HEK293T (cell line): ENCODE measurements around the gene ANAPC16.

Source experiments
- CTCF ChIA-PET: fragments of 350-600 bp; formaldehyde crosslinking; extraction: SDS; loops from one replicate; lab custom pipeline; 2021; ENCODE audit warnings: antibody characterized with exemption, inconsistent platforms; lab: Yijun Ruan, JAX
- POLR2A ChIA-PET: fragments of 350-600 bp; formaldehyde crosslinking; extraction: SDS; loops from one replicate; lab custom pipeline; 2020; ENCODE audit warnings: antibody characterized with exemption, inconsistent platforms; lab: Yijun Ruan, JAX
- DNase-seq: peaks from one replicate; pipeline ENCODE4 v3.0.0; 2012; ENCODE audit warnings: mixed read lengths; ENCODE audit errors: extremely low spot score
- ARNT ChIP-seq: fragments of 450-650 bp; IDR thresholded peaks from 2 replicates; pipeline ENCODE4 v1.6.1; 2017; ENCODE audit warnings: mild to moderate bottlenecking
- BHLHE40 ChIP-seq: fragments of 450-650 bp; IDR thresholded peaks from 2 replicates; pipeline ENCODE4 v1.6.1; 2016; ENCODE audit warnings: mild to moderate bottlenecking, moderate library complexity, borderline replicate concordance
- CTBP1 ChIP-seq: fragments of 450-650 bp; IDR thresholded peaks from 2 replicates; pipeline ENCODE4 v1.6.1; 2016; ENCODE audit warnings: borderline replicate concordance
- FOXA1 ChIP-seq: fragments of 450-650 bp; IDR thresholded peaks from 2 replicates; pipeline ENCODE4 v1.6.1; 2016; ENCODE audit warnings: mild to moderate bottlenecking
- FOXK2 ChIP-seq: fragments of 450-650 bp; IDR thresholded peaks from 2 replicates; pipeline ENCODE4 v1.6.1; 2016; ENCODE audit warnings: mild to moderate bottlenecking
- FOXM1 ChIP-seq: fragments of 450-650 bp; IDR thresholded peaks from 2 replicates; pipeline ENCODE4 v1.6.1; 2017; ENCODE audit warnings: mild to moderate bottlenecking, borderline replicate concordance
- HDGF ChIP-seq: fragments of 450-650 bp; IDR thresholded peaks from 2 replicates; pipeline ENCODE4 v1.6.1; 2017; ENCODE audit warnings: antibody characterized with exemption, borderline replicate concordance
- L3MBTL2 ChIP-seq: fragments of 450-650 bp; conservative IDR thresholded peaks from 2 replicates; pipeline ENCODE4 v1.6.1; 2016; ENCODE audit warnings: mild to moderate bottlenecking
- LEF1 ChIP-seq: fragments of 450-650 bp; IDR thresholded peaks from 2 replicates; pipeline ENCODE4 v1.6.1; 2017; ENCODE audit warnings: mild to moderate bottlenecking, borderline replicate concordance
- NFRKB ChIP-seq: fragments of 450-650 bp; IDR thresholded peaks from 2 replicates; pipeline ENCODE4 v1.6.1; 2016; ENCODE audit warnings: mild to moderate bottlenecking, moderate library complexity
- SP1 ChIP-seq: fragments of 450-650 bp; IDR thresholded peaks from 2 replicates; pipeline ENCODE4 v1.6.1; 2017
- SUZ12 ChIP-seq: fragments of 450-650 bp; IDR thresholded peaks from 2 replicates; pipeline ENCODE4 v1.6.1; 2016; ENCODE audit warnings: mild to moderate bottlenecking
- TARDBP ChIP-seq: fragments of 450-650 bp; IDR thresholded peaks from 2 replicates; pipeline ENCODE4 v1.6.1; 2016
- ZNF384 ChIP-seq: fragments of 450-650 bp; IDR thresholded peaks from 2 replicates; pipeline ENCODE4 v1.6.1; 2016
- TF ChIP-seq, protein P1 (sequence below): fragments of 450-650 bp; IDR thresholded peaks from 2 replicates; pipeline ENCODE4 v1.6.1; 2016

ANAPC16 gene

DNA sequence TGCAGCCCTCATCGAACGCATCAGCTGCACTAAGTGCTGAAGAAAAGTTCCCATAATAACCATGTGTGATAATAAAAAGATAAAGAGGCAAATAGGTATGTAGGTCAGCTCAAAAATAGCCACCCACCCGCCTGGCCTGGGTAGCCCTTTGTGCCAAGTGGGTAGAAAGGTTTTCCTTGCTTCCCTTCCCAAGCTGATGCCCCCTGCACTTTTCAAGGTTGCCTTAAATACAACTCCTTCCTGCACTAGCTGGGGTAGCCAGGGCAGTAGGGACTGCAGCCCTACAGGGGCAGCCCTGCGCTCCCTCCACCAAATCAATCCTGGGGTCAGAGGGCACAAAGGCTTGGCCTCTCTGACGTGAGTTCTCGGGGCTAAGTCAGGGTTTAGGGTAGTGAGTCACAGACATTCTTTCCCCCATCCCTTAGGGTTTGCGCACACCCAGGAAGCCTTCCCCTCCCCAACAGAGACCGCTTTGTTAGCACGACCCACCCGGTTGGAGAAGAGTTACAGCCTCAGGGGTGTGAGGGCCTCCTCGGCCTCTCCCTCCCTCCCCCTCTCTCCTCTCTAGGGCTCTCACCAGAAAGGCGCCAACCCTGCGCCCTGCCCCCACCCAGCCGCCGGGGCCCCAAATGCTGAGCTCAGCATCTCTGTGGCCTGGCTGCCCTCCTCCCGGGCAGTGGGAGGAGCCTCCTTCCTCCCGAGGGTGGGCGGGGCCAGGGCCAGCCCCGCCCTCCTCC, 44.6 kb downstream of the ANAPC16 start:
- TF ChIP-seq SP1 (no peak; the same call in 1 of the 2 replicates), HDGF (0 out of 2 replicates have a peak, but pooled peaks have one; percentile 12), TARDBP (no peak), ARNT (no peak)
- TF ChIP-seq, protein P1, sequence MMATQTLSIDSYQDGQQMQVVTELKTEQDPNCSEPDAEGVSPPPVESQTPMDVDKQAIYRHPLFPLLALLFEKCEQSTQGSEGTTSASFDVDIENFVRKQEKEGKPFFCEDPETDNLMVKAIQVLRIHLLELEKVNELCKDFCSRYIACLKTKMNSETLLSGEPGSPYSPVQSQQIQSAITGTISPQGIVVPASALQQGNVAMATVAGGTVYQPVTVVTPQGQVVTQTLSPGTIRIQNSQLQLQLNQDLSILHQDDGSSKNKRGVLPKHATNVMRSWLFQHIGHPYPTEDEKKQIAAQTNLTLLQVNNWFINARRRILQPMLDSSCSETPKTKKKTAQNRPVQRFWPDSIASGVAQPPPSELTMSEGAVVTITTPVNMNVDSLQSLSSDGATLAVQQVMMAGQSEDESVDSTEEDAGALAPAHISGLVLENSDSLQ: no peak
- peak; percentile 96 for DNase-seq
- POLR2A ChIA-PET: interaction anchor here (0.6 to 12.3 kb wide), 18 partner anchors 8 to 344 kb away, joined by 3 to 317 read pairs (median 4); partner anchors contain the start of genes ANAPC16, ASCC1 and DDIT4
- CTCF ChIA-PET: interaction anchor here (0.6 to 1.0 kb wide), 4 partner anchors 15 to 83 kb away, joined by 3 to 5 read pairs (median 3); no protein-coding TSS in a partner anchor

DNA sequence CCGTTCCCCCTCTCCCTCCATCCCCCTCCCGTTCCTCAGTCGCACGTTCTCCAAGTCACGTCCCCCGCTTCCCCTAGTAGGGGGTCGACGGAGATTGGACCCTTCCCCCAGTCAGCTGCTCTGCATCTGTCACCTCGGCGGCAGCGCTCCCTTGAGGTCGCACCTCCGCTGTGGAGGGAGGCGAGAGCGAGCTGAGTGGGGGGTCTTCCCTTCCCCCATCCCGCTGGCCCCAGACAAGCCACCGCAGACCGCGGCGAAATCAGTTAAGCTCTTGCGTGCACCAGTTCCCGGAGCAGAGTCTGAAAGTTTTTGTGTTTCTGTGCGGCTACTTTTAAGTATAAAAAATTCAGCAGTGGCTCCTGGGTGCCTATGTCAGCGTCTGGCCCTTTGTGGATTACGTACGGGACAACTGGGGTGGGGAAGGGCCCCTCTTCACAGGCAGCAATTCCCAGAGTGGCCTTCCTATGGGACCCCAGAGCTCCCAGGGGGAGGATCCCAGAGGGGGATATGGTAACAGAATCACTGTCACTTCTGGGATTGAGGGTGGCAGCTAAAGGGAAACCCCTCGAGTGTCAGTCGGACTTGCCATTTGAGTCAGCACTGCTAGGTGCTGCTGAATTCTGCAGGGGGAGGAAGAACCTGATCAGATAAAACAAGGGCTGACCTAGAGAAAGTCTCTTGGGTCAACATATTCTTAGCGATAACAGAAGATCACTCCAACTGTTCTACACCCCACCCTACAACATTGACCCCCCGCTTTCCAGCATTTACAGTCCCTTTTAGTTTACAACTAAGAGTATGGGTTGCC, 45.4 kb downstream of the ANAPC16 start:
- no peak for DNase-seq
- CTCF ChIA-PET: interaction anchor here (0.6 to 1.0 kb wide), 2 partner anchors 14 to 82 kb away, joined by 3 read pairs; no protein-coding TSS in a partner anchor
- POLR2A ChIA-PET: interaction anchor here (0.6 to 12.3 kb wide), 17 partner anchors 9 to 345 kb away, joined by 3 to 317 read pairs (median 4); partner anchors contain the start of genes ANAPC16, ASCC1 and DDIT4
- TF ChIP-seq CTBP1: peak; percentile 60; the same call in 1 of the 2 replicates
- no peak for TF ChIP-seq LEF1
- peak; percentile 87 for TF ChIP-seq L3MBTL2

DNA sequence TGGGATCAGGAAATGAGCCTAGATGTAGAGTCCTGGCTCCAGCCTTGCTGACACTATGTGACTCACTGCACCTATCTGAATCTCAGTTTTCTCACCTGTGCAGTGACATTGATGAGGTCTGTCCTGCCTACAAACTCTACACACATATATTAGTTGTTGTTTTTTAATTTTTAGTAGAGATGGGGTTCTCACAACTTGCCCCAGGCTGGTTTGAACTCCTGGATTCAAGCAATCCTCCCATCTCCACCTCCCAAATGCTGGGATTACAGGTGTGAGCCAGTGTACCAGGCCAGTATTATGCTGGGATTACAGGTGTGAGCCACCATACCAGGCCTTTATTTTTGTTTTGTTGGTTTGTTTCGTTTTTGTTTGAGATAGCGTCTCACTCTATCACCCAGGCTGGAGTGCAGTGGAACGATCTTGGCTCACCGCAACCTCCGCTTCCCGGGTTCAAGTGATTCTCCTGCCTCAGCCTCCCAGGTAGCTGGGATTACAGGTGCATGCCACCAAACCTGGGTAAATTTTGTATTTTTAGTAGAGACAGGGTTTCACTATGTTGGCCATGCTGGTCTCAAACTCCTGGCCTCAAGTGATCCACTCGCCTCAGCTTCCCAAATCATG, 46.1 kb downstream of the ANAPC16 start:
- ChIA-PET POLR2A (interaction anchor here (0.5 to 12.3 kb wide), 7 partner anchors 8 to 168 kb away, joined by 3 to 317 read pairs (median 3); partner anchors contain the start of gene DDIT4), CTCF (interaction anchor here (1.0 kb wide), 1 partner anchor 13 kb away, joined by 3 read pairs; no protein-coding TSS in a partner anchor)
- TF ChIP-seq FOXM1 (no peak), FOXK2 (no peak), HDGF (no peak), NFRKB (no peak), SP1 (no peak)
- TF ChIP-seq, protein P1: no peak
- DNase-seq: no peak

DNA sequence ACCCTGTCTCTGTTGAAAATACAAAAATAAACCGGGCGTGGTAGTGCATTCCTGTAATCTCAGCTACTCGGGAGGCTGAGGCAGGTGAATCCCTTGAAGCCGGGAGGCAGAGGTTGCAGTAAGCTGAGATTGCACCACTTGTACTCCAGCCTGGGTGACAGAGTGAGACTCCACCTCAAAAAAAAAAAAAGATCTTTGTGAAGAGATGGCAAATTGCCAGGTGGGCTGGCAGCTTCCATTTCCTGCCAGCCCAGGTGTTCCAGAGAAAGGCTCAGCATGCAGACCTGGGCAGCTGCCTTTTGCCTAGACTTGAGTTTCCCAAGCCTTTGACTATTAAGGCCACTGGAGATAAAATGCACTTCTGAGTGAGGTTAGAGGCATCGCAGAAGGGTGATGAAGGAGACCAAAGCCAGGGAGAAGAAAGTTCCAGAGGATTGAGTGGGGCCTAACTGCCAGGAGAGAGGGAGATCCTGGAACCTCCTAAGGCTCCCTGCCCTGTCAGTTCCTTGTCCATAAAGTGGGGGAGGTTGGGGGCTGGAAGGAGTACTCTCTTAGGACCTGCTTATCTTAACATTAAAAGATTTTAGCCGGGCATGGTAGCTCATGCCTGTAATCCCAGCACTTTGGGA, 47.9 kb downstream of the ANAPC16 start:
- ChIA-PET POLR2A (interaction anchor here (0.6 to 3.9 kb wide), 5 partner anchors 10 to 984 kb away, joined by 3 to 56 read pairs (median 4); partner anchors contain the start of gene DDIT4), CTCF (interaction anchor here (0.6 to 3.5 kb wide), 2 partner anchors 11 to 12 kb away, joined by 3 to 10 read pairs; no protein-coding TSS in a partner anchor)
- TF ChIP-seq ZNF384 (peak; percentile 37; the same call in 1 of the 2 replicates), TARDBP (no peak), FOXK2 (no peak)
- no peak for DNase-seq

DNA sequence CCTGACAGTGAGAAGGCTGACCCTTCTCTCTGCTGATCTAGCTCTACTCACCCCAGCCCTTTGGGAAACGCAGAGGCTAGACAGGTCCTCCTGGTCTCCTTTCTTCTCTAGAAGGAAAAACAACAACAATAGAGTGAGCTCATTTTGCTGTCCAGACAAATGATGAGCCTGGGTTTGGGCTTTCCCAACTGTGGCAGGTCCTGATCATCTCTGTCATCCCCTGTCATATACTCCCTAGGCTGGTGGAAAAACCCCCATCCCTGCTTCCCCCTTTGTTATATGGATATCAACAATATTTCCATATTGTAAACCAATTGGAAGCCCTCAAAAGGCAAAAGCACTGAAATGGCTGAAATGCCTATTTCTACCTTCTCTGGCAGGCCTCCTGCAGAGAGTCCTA, 48.7 kb downstream of the ANAPC16 start:
- DNase-seq: no peak
- CTCF ChIA-PET: interaction anchor here (3.5 kb wide), 1 partner anchor 11 kb away, joined by 10 read pairs; no protein-coding TSS in a partner anchor
- POLR2A ChIA-PET: interaction anchor here (1.0 to 3.9 kb wide), 3 partner anchors 10 to 64 kb away, joined by 3 to 56 read pairs (median 3); partner anchors contain the start of gene DDIT4
- TF ChIP-seq TARDBP: no peak
- no peak for TF ChIP-seq L3MBTL2
- TF ChIP-seq, protein P1: no peak
- TF ChIP-seq BHLHE40: no peak
- TF ChIP-seq NFRKB: no peak
- TF ChIP-seq CTBP1: no peak
- TF ChIP-seq FOXK2: no peak
- no peak for TF ChIP-seq SP1
- no peak for TF ChIP-seq ZNF384
- no peak for TF ChIP-seq ARNT
- TF ChIP-seq FOXA1: no peak
- TF ChIP-seq SUZ12: no peak
- TF ChIP-seq LEF1: no peak
- no peak for TF ChIP-seq HDGF
